ENCODE results near the gene BCAP29. TPM values are rescaled to one million over a fixed set of nuclear protein-coding genes. Genes with fewer than 3 reads are reported as not detected.
"Not testable (repeated sequence)": the region's sequence is repeated elsewhere in the genome, so short reads cannot be mapped to it uniquely, and the experiment has no call there.

BCAP29 gene
- total RNA-seq: 10 to 100 TPM; 64.9 to 72.7 TPM
- long read RNA-seq, full-length matches to known transcripts: 73 of 98 reads
- long read RNA-seq, partial matches to known transcripts: 5 of 98 reads
- long read RNA-seq, other reads (novel, unspliced or antisense): 20 of 98 reads

GRCh38 chr7:107579885-107580715 is at the start of gene BCAP29:
BCAP29 (plus strand) TSS chr7:107580246; CDS start chr7:107580773, 527 bp downstream.
- DNase-seq (peak; percentile 74 to 85), ATAC-seq (peak; percentile 91)
- intact Hi-C loops (cut with DNase I, micrococcal nuclease): no loop called here

DNA sequence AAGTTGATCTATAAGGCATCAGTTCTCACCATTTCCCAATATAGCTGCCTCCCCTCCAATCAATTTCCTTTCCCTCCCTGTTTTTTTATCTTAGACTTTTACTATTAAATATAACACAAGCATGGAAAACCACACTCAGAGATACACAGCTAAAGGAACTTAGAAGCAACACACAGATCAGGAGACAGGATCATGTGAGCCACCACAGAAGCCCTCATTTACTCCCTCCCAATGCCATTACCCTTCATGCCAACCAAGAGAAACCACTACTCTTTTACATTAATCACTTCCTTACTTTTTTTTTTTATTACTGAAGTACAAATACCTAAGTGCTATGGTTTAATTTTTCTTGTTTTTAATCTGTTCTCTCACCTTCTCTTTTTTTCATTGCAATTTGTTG is 49.3 kb upstream of the BCAP29 start:
- intact Hi-C loops (cut with DNase I, micrococcal nuclease): no loop called here
- DNase-seq: no peak

DNA sequence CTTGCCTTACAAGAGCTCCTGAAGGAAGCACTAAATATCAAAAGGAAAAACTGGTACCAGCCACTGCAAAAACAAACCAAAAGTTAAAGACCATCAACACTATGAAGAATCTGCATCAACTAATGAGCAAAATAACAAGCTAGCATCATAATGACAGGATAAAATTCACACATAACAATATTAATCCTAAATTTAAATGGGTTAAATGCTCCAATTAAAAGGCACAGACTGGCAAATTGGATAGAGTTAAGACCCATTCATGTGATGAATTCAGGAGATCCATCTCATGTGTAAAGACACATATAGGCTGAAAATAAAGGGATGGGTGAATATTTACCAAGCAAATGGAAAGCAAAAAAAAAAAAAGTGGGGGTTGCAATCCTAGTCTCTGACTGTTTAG is 45.9 kb upstream of the BCAP29 start:
- intact Hi-C loops (cut with DNase I, micrococcal nuclease): no loop called here
- DNase-seq (no peak), ATAC-seq (no peak)

More for the DNA sequence above, 49.3 kb upstream of the BCAP29 start:
- ATAC-seq: no peak

GRCh38 chr7:107537228-107537627 is 42.8 kb upstream of the BCAP29 start:
- DNase-seq; ATAC-seq; intact Hi-C loops (cut with DNase I, micrococcal nuclease): not testable (repeated sequence)

- intact Hi-C loops (cut with DNase I, micrococcal nuclease): no loop called here
- DNase-seq: peak; percentile 40 to 43
- peak; percentile 100 for ATAC-seq
Observed at GRCh38 chr7:107538001-107538400, 42.0 kb upstream of the BCAP29 start.

DNA sequence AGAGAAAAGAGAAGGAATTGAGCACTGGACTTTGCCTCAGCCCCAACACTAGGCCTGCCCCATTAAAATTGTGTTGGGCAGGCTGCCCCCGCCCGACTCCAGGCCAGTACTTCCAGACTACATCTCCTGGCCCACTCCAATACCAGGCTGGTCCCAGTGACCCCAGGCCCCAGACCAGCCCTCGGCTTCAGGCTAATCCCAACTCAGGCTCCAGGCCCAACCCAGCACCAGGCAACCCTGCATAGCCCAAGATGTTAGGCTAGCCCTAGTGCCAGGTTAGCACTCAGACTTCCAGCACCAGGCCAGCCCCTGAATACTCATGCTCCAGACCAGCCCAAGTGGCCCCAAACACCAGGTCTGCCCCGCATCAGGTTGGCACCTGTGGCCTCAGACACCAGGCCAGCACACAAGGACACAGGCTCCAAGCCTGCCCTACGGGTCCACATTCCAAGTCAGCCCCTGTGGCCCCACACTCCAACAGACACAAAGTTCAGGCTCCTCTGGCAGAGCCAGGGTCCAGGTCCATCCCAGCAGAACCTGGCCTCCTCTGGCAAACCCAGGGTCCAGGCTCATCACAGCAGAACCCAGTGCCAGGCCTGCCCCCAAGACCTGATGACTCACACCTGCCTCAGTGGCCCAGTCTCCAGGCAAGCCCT is 36.6 kb upstream of the BCAP29 start:
- intact Hi-C loops (cut with DNase I, micrococcal nuclease): no loop called here
- no peak for DNase-seq
- no peak for ATAC-seq

DNA sequence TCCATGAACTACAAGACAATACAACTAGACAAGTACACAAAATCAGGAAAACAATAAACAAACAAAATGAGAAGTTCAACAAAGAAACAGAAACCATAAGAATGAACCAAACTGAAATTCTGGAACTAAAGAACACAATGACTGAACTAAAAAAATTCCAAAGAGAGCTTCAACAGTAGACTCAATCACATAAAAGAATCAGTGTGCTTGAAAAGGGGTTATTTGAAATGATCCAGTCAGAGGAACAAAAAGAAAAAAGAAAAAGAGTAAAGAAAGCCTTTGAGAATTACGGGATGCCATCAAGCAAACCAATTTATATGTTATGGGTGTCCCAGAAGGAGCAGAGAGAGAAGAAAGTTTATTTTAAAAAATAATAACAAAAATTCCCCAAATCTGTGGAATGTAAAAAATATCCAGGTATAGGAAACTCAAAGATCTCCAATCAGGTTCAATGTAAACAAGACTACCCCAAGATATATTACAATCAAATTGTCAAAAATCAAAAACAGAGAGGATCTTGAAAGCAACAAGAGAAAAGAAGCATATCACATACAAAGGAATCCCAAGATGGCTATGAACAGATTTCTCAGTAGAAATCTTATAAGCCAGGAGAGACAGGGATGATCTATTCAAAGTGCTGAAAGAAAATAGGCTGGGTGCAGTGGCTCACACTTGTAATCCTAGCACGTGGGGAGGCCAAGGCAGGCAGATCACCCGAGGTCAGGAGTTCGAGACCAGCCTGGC is 35.0 kb upstream of the BCAP29 start:
- DNase-seq (no peak), ATAC-seq (no peak)
- intact Hi-C loops (cut with DNase I, micrococcal nuclease): no loop called here

DNA sequence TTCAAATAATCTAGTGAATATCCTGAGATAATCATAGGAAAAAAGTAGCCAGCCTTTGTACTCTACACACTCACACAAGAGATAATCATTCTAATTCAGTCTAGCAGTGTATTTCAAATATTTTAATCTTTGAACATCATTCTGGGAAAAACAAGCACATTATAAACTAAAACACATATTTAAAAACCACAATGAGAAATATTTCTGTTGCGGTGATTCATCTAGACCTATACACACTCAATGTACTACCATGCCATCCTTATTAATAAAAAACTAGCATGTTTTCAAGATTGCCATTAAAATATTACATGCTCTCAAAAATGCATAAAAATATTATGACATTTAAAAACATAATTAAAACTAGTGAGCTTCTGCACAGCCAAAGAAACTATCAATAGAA is 28.1 kb upstream of the BCAP29 start:
- ATAC-seq: no peak
- no peak for DNase-seq
- intact Hi-C loops (cut with DNase I, micrococcal nuclease): no loop called here

- DNase-seq: no peak
- ATAC-seq: no peak
- intact Hi-C loops (cut with DNase I, micrococcal nuclease): no loop called here
Observed at GRCh38 chr7:107555893-107556292, 24.2 kb upstream of the BCAP29 start.

DNA sequence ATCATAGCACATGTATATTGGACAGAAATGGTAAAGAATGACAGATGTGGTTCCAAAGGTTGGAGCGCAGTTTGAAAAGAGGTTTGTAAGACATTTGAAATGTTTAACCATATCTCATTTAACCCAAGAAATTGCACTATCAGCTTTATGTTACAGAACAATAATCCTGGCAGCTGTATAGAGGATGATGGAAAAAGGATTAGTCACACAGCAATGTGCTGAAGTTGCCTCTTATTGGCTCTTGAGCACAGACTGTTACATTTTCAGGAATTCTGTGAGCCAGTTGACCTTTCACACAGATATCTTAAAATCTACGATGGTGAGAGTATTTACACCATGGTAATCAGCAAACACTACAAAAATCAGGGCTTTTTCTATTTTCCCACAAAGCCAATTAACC is 20.2 kb upstream of the BCAP29 start:
- intact Hi-C loops (cut with DNase I, micrococcal nuclease): no loop called here
- ATAC-seq (no peak), DNase-seq (no peak)

GRCh38 chr7:107560898-107561516 is 19.0 kb upstream of the BCAP29 start:
- no peak for DNase-seq
- intact Hi-C loops (cut with DNase I, micrococcal nuclease): no loop called here
- no peak for ATAC-seq

DNA sequence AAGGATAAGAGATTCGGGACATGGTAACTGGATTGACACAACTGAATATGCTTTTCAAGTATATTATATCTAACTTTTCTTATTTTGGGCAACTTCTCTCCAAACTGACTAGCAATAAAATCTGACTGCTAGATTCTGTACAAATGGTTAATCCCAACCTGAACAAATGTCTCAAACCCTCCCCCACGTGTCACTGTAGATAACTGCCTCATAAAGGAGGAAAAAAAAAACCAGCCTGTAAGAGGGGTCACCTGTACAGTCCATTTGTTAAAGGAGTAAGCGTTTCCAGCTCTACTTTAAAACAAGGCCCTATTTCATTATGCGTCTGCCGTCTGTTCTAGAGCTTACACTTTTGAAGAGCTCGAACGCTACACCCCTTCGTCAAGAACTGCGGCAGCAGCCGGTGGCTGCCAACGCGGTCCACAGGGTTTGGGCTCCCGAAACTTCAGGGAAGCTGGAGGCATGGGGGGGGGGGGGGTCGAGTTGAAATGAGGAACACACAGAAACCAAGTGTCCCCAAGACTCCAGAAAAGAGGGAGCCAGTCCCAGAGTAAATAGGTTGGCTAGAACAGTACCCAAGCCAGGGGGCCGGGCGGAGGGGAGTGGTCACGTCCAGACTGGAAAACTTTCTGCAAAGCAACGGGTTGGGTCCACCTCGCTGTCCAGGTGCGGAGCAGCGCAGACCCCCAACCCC is 16.8 kb upstream of the BCAP29 start:
- ATAC-seq (peak; percentile 59), DNase-seq (no peak)
- intact Hi-C loops (cut with DNase I, micrococcal nuclease): no loop called here

GRCh38 chr7:107563775-107564552 is 16.1 kb upstream of the BCAP29 start, which contains the start of the genes COG5 and DUS4L:
COG5 (minus strand) TSS chr7:107563920; CDS start chr7:107563896, 24 bp downstream.
DUS4L (plus strand) TSS chr7:107563971; CDS start chr7:107567071, 3,100 bp downstream.
- ATAC-seq (peak; percentile 89), DNase-seq (peak; percentile 80 to 90)
- intact Hi-C loops (cut with DNase I, micrococcal nuclease): no loop called here

- intact Hi-C loops (cut with DNase I, micrococcal nuclease): no loop called here
- no peak for ATAC-seq
- no peak for DNase-seq
Observed at GRCh38 chr7:107564553-107565298, 15.3 kb upstream of the BCAP29 start.

DNA sequence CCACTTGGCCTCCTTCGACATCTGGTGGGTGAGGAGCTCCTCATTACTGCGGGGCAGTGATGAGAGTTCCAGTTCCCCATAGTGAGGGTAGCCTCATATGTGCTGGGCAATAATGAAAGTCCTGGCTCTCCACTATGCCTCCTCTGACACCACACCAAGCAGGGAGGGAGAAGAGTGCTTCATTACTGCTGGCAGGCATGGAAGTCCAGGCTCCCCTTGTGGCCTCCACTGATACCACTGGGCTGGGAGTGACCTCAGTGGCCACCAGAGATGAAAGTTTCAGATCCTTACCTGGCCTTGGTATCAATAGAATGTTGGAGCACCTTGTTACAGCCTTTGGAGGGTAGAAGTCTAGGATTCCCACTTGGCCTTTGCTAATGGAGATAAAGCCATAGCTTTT is 9.7 kb upstream of the BCAP29 start:
- DNase-seq: no peak
- intact Hi-C loops (cut with DNase I, micrococcal nuclease): no loop called here
- ATAC-seq: no peak

DNA sequence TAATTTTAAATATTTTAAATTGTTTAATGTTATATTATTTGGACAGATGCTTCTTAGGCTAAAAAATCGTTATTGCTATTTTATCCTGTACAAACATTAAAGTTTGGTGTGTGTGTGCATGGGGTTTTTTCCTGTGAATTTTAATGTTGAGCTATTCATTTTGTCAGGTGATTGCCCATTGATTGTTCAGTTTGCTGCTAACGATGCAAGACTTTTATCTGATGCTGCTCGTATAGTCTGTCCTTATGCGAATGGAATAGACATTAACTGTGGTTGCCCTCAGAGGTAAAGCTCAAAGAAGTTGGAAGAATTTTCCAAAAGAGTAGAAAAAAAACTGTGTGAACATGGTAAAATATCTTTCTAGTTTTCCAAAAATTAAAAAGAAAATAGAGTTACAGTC is 6.5 kb upstream of the BCAP29 start:
- intact Hi-C loops (cut with DNase I, micrococcal nuclease): no loop called here
- DNase-seq (no peak), ATAC-seq (no peak)

- peak; percentile 2 for ATAC-seq
- no peak for DNase-seq
- intact Hi-C loops (cut with DNase I, micrococcal nuclease): no loop called here
Observed at GRCh38 chr7:107579554-107579884, 527 bp upstream of the BCAP29 start.

Measured in left colon (tissue), 2 donors.